GM06990 (cell line): ENCODE measurements around the gene INPP4A.

Experiments
- DNase-seq: peaks from one replicate; pipeline ENCODE4 v3.0.0-alpha.2; 2011; ENCODE audit not compliant: insufficient read length; ENCODE audit errors: extremely low read depth
- H3K27me3 ChIP-seq: replicated peaks from 2 replicates; pipeline ENCODE4 v1.6.0; 2011; ENCODE audit warnings: low read length; ENCODE audit not compliant: control insufficient read depth, insufficient read depth
- H3K36me3 ChIP-seq: 2 replicates; pipeline ENCODE4 v1.5.1; 2011; ENCODE audit warnings: low read length; ENCODE audit not compliant: control insufficient read depth, insufficient read depth
- H3K4me3 ChIP-seq: replicated peaks from 2 replicates; pipeline ENCODE4 v1.5.1; 2011; ENCODE audit warnings: low read depth, mild to moderate bottlenecking, control low read depth, low read length
- TF ChIP-seq, protein P1 (sequence below): IDR thresholded peaks from 2 replicates; pipeline ENCODE4 v1.5.1; 2011; ENCODE audit warnings: low read length, control low read depth, mild to moderate bottlenecking, inconsistent platforms; ENCODE audit not compliant: insufficient read depth, poor library complexity, severe bottlenecking

The INPP4A gene

DNA sequence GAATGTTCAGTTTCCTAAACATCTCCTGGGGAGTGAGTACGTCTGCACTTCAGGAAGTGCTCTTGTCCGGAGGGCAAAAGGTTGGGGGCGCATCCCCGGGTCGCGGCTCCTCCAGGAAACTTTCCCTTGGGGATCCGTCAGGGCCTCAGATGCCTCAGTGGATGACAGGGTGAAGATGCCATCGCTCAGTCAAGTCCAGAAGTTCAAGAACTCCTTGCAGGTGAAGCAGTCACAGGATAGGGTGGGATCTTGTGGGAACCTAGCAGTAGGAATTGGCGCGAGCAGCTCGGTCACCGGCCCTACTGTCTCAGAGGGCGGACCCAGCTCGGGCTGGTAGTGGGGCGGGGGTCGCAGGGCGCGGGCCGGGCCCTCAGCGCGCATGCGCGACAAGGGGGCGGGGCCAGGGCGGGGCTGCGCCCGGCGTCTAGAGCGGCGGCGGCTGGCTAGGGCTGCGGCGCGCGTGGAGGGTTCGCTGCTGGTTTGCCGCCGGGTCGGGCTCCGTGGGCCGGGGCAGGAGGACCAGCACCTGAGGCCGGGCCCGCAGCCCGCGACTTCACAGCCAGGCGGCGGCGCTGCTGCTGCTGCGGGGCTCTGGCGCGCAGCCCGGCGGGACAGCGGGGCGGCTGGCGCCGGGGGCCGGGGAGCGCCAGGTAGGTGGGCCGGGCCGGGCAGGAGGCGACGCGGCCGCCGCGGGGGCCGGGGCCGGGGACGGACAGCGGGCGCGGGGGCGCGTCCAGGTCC, at the start of gene INPP4A:
Gene INPP4A, plus strand, starts transcription at position 423 of the 741 bp plus-strand sequence. CDS start 75,191 bp downstream, outside the sequence.
- Histone ChIP-seq H3K4me3 (peak within 1 kb of the TSS; percentile 73), H3K27me3 (no peaks in the 10 kb centered on the region), H3K36me3 (no peaks in the 10 kb centered on the region)
- TF ChIP-seq, protein P1, sequence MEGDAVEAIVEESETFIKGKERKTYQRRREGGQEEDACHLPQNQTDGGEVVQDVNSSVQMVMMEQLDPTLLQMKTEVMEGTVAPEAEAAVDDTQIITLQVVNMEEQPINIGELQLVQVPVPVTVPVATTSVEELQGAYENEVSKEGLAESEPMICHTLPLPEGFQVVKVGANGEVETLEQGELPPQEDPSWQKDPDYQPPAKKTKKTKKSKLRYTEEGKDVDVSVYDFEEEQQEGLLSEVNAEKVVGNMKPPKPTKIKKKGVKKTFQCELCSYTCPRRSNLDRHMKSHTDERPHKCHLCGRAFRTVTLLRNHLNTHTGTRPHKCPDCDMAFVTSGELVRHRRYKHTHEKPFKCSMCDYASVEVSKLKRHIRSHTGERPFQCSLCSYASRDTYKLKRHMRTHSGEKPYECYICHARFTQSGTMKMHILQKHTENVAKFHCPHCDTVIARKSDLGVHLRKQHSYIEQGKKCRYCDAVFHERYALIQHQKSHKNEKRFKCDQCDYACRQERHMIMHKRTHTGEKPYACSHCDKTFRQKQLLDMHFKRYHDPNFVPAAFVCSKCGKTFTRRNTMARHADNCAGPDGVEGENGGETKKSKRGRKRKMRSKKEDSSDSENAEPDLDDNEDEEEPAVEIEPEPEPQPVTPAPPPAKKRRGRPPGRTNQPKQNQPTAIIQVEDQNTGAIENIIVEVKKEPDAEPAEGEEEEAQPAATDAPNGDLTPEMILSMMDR: no peak
- peak; percentile 83 for DNase-seq

DNA sequence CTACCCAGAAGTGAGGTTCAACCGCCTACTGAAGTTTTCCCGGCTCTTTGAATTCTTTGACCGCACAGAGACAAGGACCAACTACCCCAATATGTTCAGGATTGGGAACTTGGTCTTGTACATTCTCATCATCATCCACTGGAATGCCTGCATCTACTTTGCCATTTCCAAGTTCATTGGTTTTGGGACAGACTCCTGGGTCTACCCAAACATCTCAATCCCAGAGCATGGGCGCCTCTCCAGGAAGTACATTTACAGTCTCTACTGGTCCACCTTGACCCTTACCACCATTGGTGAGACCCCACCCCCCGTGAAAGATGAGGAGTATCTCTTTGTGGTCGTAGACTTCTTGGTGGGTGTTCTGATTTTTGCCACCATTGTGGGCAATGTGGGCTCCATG, 48.7 kb upstream of the INPP4A start:
- no peak overlapping the region for H3K4me3 ChIP-seq
- no peaks in the 10 kb centered on the region for H3K27me3 ChIP-seq
- TF ChIP-seq, protein P1: no peak
- H3K36me3 ChIP-seq: no peaks in the 10 kb centered on the region
- no peak for DNase-seq

DNA sequence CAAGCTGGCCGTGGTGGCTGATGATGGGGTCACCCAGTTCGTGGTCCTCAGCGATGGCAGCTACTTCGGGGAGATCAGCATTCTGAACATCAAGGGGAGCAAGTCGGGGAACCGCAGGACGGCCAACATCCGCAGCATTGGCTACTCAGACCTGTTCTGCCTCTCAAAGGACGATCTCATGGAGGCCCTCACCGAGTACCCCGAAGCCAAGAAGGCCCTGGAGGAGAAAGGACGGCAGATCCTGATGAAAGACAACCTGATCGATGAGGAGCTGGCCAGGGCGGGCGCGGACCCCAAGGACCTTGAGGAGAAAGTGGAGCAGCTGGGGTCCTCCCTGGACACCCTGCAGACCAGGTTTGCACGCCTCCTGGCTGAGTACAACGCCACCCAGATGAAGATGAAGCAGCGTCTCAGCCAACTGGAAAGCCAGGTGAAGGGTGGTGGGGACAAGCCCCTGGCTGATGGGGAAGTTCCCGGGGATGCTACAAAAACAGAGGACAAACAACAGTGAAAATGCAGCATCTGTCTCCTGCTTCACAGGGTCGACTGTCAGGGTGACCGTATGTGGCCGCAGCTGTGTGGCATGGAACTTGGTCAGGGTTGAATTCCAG, 47.8 kb upstream of the INPP4A start:
- TF ChIP-seq, protein P1: no peak
- DNase-seq: no peak
- Histone ChIP-seq H3K27me3 (no peaks in the 10 kb centered on the region), H3K36me3 (no peaks in the 10 kb centered on the region), H3K4me3 (no peak overlapping the region)

DNA sequence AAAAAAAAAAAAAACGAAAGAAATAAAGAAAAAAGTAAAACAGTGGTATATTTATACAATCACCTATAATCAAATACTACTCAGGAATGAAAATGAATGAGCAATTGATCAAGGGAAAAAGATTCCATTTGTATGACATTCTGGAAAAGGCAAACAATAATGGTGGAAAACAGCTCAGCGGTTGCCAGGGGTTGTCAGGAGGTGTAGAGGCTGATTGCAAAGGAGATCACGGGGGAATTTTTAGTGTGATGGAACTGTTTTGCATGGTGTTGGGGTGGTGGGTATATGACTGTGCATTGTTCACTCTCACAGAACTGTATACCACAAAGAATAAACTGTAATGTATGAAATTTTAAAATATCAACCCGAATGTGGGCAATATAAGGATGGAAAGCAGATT, 45.5 kb upstream of the INPP4A start:
- H3K4me3 ChIP-seq: no peak overlapping the region
- H3K27me3 ChIP-seq: no peaks in the 10 kb centered on the region
- H3K36me3 ChIP-seq: no peaks in the 10 kb centered on the region
- no peak for DNase-seq
- TF ChIP-seq, protein P1: no peak

DNA sequence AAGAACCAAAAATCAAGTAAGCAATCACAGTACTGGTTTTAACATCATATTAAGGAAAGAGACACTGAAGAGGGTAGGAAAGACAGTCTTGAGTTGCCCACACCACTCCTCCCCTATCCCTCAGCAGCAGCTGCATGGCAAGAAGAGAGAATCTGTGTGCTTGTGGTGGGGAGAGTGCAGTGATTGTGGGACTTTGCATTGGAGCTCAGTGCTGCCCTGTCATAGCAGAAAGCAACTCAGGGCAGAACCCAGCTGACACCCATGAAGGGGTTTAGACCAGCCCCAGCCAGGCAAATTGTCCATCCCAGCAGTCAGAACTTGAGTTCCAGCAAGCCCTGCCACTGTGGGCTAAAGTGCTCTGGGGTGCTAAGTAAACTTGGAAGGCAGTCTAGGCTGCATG, 40.8 kb upstream of the INPP4A start:
- TF ChIP-seq, protein P1: no peak
- Histone ChIP-seq H3K27me3 (no peaks in the 10 kb centered on the region), H3K4me3 (no peak overlapping the region), H3K36me3 (no peaks in the 10 kb centered on the region)
- no peak for DNase-seq
